Measurements from ENCODE around the gene CPS1.

CPS1 gene

DNA sequence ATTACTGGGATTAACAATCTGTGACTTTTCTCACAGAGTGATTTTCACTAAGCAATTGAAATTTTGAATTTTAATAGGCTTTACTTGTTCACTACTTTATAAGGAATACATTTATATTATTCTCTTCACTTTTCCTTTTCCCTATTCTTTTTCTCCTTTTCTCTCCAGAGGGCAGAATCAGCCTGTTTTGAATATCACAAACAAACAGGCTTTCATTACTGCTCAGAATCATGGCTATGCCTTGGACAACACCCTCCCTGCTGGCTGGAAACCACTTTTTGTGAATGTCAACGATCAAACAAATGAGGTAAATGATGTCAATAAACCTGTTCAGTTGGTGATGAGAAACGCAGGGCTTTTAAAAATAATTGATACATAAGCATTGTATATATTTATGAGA is 35.3 kb downstream of the CPS1 start:
- H3K4me3 ChIP-seq (ENCODE audit: low read length), result no peak overlapping the region
- no peak for DNase-seq (ENCODE audit: low read depth, low spot score)

DNA sequence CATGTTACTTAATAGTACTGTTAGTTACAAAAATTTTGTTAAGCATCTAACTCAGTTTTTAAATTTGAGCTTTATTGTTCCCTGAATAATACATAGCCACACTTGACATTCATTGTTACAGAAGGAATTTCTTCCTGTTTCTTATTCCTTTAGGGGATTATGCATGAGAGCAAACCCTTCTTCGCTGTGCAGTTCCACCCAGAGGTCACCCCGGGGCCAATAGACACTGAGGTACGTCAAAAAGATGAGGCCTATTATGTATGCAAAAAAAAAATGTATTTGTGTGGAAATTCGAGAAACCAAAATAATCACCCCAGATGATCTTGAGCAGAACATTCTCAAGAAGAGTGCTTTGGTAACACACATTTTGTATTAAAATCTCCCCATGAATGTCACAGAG is 36.3 kb downstream of the CPS1 start:
- no peak for DNase-seq (ENCODE audit: low read depth, low spot score)
- H3K4me3 ChIP-seq (ENCODE audit: low read length), result no peak overlapping the region

DNA sequence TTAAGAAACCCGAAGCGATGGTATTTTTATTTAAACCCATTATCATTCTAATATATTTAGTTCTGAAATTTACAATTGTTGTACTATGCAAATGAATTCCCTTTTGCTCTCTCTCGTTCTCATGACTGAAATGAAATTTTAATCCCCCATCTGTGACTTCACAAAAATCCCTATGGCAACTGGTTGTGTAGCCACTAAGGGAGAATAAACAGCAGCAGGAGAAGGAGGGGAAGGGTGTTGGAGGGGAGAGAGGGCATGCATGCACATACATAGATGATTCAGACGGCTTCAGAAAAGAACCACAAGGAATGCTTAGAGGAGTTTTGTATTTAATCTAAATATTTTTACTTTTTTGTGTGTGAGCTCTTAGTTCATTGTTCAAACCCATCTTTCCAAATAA is 36.8 kb downstream of the CPS1 start:
- H3K4me3 ChIP-seq (ENCODE audit: low read length), result no peak overlapping the region
- no peak for DNase-seq (ENCODE audit: low read depth, low spot score)

DNA sequence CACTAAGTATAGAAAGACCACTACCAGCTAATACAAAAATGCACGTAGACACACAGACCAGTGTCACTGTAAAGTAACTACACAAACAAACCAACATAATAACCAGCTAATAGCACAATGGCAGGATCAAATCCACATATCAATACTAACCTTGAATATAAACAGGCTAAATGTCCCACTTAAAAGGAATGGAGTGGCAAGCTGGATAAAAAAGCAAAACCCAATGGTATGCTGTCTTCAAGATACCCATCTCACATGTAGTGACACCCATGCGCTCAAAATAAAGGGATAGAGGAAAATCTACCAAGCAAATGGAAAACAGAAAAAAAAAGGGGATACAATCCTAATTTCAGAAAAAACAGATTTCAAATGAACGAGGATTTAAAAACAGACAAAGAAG is 41.8 kb downstream of the CPS1 start:
- no peak overlapping the region for H3K4me3 ChIP-seq (ENCODE audit: low read length)
- DNase-seq (ENCODE audit: low read depth, low spot score), result no peak

DNA sequence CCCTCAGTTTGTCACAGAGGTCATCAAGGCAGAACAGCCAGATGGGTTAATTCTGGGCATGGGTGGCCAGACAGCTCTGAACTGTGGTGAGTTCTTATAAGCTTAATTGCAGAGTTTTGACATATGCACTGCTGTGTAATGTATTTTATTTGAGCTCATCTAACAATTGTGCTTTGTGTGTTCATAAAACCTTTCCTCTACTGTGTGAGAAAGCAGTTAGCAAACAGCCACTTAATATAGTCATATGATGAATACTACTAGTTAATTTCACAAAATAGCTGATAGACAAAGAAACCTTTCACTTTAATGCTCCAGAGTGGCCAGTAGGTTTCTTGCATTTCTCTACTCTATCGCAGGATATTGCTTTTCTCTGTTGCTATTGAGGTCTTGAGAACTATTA is 43.1 kb downstream of the CPS1 start:
- DNase-seq (ENCODE audit: low read depth, low spot score), result no peak
- H3K4me3 ChIP-seq (ENCODE audit: low read length), result no peak overlapping the region

DNA sequence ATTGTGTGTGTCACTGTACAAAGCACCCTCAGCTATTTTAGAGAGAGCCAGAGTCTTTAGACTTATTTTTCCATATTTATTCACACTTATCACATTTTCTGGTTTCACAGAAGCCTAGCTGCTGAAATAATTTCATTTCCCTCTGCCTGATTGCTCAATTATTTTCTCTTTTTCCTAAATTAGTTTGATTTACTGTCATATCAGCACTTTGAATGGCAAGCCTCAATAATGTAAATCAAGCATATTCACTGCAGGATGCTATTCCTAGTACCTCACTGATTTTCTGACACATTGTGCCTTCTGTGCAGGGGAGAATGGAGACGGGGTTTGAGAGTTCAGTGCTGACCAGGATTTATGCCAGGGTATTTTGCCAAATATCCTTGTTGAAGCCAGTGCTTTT is 48.3 kb downstream of the CPS1 start:
- H3K4me3 ChIP-seq (ENCODE audit: low read length), result no peak overlapping the region
- DNase-seq (ENCODE audit: low read depth, low spot score), result no peak

DNA sequence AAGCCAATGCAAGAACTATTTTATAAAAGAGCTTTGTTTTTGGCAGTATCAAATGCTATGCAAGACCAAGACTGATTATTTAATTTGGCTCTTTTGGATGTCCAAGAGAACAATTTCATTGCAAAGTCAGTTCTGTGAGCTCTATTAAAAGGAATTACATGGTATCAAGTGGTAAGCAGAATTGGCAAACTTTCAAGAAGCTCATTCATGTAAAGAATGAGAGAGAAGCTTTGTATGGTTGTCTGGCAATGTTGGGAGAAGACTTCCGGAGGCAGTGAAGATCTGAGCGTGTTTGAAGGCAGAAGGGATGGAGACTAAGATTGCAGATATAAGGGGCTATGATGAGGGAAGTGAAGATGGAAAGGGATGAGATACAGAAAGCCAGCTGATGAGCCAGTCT is 49.6 kb downstream of the CPS1 start:
- H3K4me3 ChIP-seq (ENCODE audit: low read length), result no peak overlapping the region
- no peak for DNase-seq (ENCODE audit: low read depth, low spot score)

DNA sequence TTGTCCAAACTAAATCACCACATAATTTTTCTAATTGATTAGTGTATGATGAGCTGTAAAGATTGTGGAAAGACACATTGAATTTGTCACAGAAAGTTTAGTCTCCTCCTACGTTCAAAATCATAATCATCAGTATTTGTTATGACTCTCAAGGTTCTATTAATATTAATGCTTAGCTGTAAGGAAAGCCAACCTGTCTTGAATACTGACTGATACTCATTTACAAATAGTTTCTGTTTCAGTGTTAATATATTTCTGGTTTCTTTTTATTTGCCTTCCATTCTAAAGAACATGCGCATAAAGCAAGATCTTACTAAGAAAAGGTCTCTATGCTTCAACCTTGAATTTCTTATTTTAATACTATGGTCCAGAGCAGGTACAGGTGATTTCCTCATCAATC is 55.1 kb downstream of the CPS1 start:
- H3K4me3 ChIP-seq (ENCODE audit: low read length), result no peak overlapping the region
- no peak for DNase-seq (ENCODE audit: low read depth, low spot score)

DNA sequence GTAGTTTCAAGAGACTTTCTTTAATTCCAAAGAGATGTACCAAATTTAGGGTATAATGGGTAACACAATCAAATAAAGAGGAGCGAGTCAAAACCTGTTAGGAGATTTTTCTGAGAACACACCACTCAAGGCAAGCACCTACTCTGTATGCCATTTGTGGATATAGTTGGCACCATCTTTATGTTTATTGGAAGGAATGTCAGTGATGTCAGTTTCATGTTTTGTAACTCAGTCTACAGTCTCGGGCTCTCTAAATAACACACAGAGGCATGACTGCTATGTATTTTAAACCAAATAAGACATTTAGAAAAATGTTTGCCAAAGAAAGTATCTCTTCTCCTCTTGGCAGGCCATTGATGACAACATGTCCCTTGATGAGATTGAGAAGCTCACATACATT is 59.7 kb downstream of the CPS1 start:
- H3K4me3 ChIP-seq (ENCODE audit: low read length), result no peak overlapping the region
- DNase-seq (ENCODE audit: low read depth, low spot score), result no peak

DNA sequence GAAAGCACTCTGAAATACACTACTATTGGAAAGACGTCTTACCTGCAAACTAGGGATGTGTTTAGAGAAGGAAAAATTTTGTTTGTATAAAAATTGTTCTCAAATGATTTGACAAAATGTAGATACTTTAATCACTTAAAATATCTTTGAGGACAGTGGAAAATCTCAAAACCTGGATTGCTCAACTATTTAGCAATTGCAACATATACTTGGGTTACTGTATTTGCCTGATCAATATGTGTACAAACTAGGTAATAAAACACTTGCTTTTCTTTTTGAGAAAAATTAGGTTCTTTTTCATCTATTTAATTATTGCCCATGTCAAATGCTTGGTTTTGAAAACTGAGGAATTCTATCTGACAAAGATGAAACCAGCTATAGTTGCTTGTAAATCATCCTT is 60.9 kb downstream of the CPS1 start:
- no peak overlapping the region for H3K4me3 ChIP-seq (ENCODE audit: low read length)
- DNase-seq (ENCODE audit: low read depth, low spot score), result no peak

DNA sequence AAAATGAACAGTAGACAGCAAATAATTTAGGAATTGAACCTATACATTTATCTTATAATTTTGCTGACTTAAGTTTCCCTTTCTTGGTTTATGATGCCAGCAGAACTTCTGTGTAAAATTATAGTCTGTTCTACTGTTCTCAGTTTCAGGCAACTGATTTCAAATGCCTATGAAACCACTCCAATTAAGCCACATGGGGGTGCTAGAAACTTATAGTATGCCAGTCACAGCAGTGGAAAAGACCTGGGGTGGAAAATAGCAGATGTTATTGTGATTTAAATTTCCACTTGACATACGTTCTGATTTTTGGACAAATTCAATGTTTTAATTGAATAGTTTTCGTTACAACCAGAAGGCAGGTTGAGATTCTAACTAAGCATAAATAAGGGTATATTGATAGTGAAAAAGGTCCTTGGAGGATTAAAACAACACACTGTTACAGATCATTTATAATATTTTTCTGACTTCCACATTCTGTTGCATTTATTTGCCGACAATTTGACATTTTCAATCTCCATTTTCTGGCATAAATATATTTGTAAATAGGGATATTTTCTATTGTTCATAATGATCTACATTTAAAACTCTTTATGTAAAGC is 61.4 kb downstream of the CPS1 start:
- no peak overlapping the region for H3K4me3 ChIP-seq (ENCODE audit: low read length)
- DNase-seq (ENCODE audit: low read depth, low spot score), result peak; percentile 27

DNA sequence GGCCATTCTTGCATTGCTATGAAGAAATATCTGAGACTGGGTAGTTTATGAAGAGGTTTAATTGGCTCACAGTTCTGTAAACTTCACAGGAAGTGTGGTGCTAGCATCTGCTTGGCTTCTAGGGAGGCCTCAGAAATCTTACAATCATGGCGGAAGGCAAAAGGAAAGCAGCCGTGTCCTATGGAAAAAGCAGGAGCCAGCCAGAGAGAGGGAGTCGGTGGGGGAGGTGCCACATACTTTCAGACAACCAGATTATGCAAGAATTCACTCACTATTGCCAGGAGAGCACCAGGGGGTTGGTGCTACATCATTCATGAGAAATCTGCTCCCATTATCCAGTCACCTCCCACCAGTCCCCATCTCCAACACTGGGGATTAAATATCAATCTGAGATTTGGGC is 64.1 kb downstream of the CPS1 start:
- no peak overlapping the region for H3K4me3 ChIP-seq (ENCODE audit: low read length)

DNA sequence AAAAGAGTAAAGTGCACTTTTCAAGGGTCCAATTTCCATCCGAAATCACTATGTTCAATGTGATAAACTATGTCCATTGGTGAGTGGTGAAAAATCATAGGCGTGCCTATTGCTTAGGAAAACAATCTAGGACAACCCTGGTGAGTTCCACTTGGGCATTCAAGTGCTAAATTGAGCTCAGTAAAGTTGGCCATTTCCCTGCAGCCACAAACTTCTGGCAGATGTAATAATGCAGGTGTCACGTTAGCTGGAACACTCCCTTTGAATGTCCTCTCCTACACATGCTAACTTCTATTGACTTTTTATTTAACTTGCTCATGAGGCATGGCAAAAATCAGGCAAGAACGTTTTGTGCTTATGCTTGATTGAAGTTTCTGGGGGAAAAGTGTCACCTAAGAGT is 67.1 kb downstream of the CPS1 start:
- H3K4me3 ChIP-seq (ENCODE audit: low read length), result no peak overlapping the region
- no peak for DNase-seq (ENCODE audit: low read depth, low spot score)

More for the DNA sequence above, 64.1 kb downstream of the CPS1 start:
- DNase-seq (ENCODE audit: low read depth, low spot score), result no peak

DNA sequence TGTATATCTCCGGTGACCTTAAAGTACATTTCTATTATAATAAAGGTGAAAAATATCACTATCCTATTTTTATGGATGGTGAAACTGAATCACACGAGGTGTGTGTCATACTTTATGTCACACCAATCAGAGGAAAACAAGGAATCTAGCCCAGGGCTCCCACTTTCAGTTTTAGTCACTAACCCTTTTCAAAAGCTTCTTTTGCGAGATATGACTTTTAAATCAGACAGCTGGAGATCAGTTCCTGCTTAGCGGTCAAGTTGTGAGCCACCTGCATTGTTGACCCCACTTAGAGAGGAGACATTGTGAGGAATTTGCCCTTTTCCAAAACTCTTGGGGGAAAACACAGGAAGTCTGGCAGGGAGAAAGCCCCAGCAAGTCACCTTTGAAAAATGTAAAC is 70.5 kb downstream of the CPS1 start:
- no peak overlapping the region for H3K4me3 ChIP-seq (ENCODE audit: low read length)
- no peak for DNase-seq (ENCODE audit: low read depth, low spot score)

DNA sequence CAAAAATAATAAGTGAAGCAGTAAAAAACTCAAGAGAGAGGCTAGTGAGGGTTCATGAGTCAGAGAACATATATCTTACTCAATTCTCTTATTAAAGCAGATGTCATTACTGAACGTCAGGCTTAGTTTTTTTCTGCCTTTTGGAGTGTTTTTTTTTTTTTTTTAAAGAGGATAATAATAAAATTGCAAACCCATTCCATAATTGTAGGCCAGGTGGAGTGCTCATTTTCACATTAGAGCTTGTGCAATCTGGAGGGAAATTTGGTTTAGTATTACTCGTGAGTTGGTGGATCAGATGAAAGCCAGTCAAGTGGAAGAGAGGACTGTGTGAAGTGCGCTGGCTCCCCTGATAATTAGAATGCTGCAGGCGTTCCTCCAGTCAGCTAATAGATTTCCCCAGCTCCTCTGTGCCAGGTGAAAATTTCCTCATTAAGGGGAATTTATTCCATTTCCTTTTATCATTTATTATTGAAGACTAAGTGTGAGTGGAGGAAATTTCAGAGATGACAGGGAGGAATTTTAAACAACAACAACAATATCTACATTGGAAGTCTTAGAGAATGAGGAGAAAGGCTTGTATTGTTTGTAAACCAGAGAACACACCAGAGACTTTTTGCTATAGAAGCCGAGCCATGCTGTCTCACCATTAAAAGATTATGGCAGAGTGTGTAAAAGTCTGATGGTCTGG is 74.6 kb downstream of the CPS1 start:
- no peak for DNase-seq (ENCODE audit: low read depth, low spot score)
- no peak overlapping the region for H3K4me3 ChIP-seq (ENCODE audit: low read length)

DNA sequence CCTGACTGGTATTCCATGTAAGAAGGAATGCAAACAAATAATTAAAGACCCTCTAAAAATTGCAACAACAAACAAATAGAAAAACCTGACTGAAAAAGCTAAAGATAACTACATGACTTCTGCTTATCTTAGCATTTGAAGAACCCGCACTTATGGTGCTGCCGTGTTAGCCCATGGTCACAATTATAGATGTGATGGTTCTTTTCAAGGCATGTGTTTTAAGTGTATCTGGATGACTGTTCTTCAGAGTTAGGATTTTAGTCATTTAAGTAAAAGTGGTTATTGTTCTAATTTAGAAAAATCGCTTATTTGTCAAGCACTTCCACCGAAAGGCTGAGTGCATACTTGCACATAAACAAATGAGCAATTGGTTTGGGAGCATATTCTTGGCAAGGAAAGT is 77.3 kb downstream of the CPS1 start:
- no peak for DNase-seq (ENCODE audit: low read depth, low spot score)
- H3K4me3 ChIP-seq (ENCODE audit: low read length), result no peak overlapping the region

DNA sequence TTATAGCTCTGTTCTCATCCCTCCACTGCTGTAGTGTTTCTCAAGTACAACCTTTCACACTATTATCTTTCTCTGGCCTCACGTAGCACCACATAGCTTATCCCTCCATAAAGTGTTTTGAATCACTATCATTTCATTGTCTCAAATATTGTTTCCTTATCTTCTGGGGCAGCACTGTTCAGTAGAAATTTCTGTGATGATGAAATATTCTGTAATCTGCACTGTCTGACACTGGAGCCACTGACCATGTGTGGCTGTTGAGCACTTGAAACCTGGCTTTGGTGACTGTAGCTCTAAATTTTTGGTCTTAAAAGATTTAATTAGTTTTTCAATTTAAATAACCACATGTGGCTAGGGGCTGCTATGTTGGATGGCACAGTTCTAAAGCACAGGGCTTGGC is 78.9 kb downstream of the CPS1 start:
- DNase-seq (ENCODE audit: low read depth, low spot score), result no peak
- no peak overlapping the region for H3K4me3 ChIP-seq (ENCODE audit: low read length)

DNA sequence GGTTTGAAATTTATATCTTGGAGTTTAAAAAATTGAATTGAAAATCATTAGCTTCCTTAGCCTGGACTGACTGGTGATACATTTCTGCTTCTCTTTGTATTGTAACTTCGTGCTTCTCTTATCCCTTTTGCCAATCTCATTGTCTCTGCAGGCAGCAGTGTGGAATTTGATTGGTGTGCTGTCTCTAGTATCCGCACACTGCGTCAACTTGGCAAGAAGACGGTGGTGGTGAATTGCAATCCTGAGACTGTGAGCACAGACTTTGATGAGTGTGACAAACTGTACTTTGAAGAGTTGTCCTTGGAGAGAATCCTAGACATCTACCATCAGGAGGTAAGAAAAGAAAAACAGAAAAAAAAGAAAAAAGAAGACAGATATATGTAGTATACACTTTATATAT is 85.9 kb downstream of the CPS1 start:
- no peak for DNase-seq (ENCODE audit: low read depth, low spot score)

DNA sequence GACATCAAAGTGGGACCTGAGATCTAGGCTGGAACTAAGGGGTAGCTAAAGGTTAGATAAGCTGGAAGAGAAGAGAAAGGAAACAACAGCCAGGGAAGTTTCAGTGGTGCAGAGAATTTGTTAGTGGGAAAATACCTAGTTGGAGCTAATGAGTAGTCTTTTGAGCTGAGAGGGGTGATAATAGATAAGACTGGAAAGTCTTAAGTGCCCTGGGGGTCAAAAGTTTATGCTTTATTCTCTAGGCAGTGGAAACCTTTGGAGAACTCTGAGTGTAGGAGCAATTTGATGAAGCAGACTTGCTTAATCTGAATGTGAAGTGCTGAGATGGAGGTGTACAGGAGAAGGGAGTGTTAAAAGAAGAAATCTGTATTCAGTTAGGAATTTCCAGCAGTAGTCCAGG is 90.8 kb downstream of the CPS1 start:
- H3K4me3 ChIP-seq (ENCODE audit: low read length), result no peak overlapping the region
- DNase-seq (ENCODE audit: low read depth, low spot score), result no peak

More for the DNA sequence above, 85.9 kb downstream of the CPS1 start:
- H3K4me3 ChIP-seq (ENCODE audit: low read length), result no peak overlapping the region

DNA sequence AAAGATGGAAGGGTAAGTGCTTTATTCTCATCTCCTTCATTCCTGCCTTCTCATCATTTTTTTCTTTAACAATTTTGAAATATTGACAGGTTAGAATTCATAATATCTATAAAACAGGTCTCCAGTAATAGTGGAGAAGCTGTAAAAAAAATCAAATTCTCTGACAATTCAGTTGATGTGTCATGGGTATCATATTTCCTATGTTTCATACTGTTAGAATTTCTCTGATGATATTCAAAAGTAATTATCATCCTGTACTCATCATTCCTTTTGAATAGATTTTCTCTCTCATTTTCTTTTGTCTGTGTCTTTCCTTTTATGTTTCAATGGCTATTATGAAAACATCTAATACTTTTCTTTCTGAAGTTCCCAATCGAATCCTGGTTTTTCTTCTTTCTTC is 97.7 kb downstream of the CPS1 start:
- no peak for DNase-seq (ENCODE audit: low read depth, low spot score)
- H3K4me3 ChIP-seq (ENCODE audit: low read length), result no peak overlapping the region

DNA sequence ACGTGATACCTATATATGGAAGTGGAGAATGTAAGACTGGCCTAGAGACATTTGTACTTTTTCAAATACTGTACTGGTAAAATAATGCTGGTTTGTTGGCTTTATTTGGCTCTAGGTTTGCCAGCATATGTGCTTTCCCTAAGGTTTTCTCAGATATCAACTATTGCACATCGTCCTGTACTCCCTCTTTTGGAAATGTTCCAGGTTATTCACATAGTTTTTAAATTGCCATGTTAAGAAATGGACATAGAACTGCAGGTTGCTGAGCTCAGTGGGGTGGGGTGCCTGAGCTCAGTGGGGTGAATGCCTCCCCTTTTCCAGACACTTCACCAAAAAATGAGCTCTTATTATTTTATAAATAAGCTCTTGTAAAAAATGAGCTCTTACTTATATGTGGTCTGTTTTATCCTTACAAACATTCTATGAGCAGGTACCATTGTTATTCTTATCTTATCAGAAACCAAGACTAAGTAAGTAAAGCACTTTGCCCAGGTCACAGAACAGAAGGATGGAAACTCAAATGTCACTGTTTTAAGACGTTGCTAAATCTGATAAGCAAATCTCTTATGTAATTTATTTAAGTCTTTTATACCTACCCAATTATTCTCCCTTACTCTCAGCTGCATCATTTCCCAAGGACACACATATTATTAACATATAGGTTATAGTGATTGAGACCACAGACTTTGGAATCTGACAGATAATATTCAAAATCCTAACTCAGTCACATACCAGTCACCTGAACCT is 99.0 kb downstream of the CPS1 start:
- H3K4me3 ChIP-seq (ENCODE audit: low read length), result no peak overlapping the region
- DNase-seq (ENCODE audit: low read depth, low spot score), result no peak
